ENCODE measurements around the gene ZNF559.
"Not testable (repeated sequence)": the region's sequence is repeated elsewhere in the genome, so short reads cannot be mapped to it uniquely, and the experiment has no call there.

Gene ZNF559

GRCh38 chr19:9308091-9308770 lies 15.7 kb upstream of the ZNF559 start:
- peak overlapping the region; percentile 94 to 99 (median 99) for H3K27ac Mint-ChIP-seq
- no peak for TF ChIP-seq CTCF (IDR thresholded peaks at IDR 0.05; ENCODE audit: unreplicated experiment in 3 of 3)

GRCh38 chr19:9309139-9309973 lies 14.6 kb upstream of the ZNF559 start, which contains the start of gene ZNF699:
Gene ZNF699, minus strand, starts transcription at chr19:9309838. Its CDS starts 4,719 bp downstream, at chr19:9305119.
- peak within 1 kb of the TSS; percentile 94 to 99 (median 99) for H3K27ac Mint-ChIP-seq
- H3K4me3 Mint-ChIP-seq: peak within 1 kb of the TSS; percentile 90 to 91 (median 90)
- peaks cover 14% of the 10 kb centered on the region for H3K4me1 Mint-ChIP-seq
- H3K36me3 Mint-ChIP-seq (ENCODE audit: low read depth): peaks cover 22% of the 10 kb centered on the region
- H3K9me3 Mint-ChIP-seq: peaks cover 28% of the 10 kb centered on the region
- peaks cover 3% of the 10 kb centered on the region for H3K27me3 Mint-ChIP-seq (ENCODE audit: low read depth)
- no peak for TF ChIP-seq CTCF (IDR thresholded peaks at IDR 0.05; ENCODE audit: unreplicated experiment in 3 of 3)

More at GRCh38 chr19:9308091-9308770, 15.7 kb upstream of the ZNF559 start:
- H3K36me3 Mint-ChIP-seq (ENCODE audit: low read depth): peaks cover 33% of the 10 kb centered on the region
- peaks cover 3% of the 10 kb centered on the region for H3K27me3 Mint-ChIP-seq (ENCODE audit: low read depth)
- peaks cover 31% of the 10 kb centered on the region for H3K9me3 Mint-ChIP-seq
- H3K4me3 Mint-ChIP-seq: peak overlapping the region; percentile 90 to 91 (median 90)
- peaks cover 14% of the 10 kb centered on the region for H3K4me1 Mint-ChIP-seq

GRCh38 chr19:9309974-9310446 lies 14.0 kb upstream of the ZNF559 start:
- peaks cover 3% of the 10 kb centered on the region for H3K27me3 Mint-ChIP-seq (ENCODE audit: low read depth)
- H3K4me3 Mint-ChIP-seq: peak overlapping the region; percentile 90 to 91 (median 90)
- peaks cover 14% of the 10 kb centered on the region for H3K4me1 Mint-ChIP-seq
- H3K9me3 Mint-ChIP-seq: peaks cover 28% of the 10 kb centered on the region
- H3K27ac Mint-ChIP-seq: peak overlapping the region; percentile 94 to 99 (median 99)
- peaks cover 15% of the 10 kb centered on the region for H3K36me3 Mint-ChIP-seq (ENCODE audit: low read depth)
- no peak for TF ChIP-seq CTCF (IDR thresholded peaks at IDR 0.05; ENCODE audit: unreplicated experiment in 3 of 3)

- no peak for TF ChIP-seq CTCF (IDR thresholded peaks at IDR 0.05; ENCODE audit: unreplicated experiment in 3 of 3)
- no peak overlapping the region for H3K27ac Mint-ChIP-seq
- H3K36me3 Mint-ChIP-seq (ENCODE audit: low read depth): no peaks in the 10 kb centered on the region
- H3K9me3 Mint-ChIP-seq: peaks cover 31% of the 10 kb centered on the region
- peaks cover under 1% of the 10 kb centered on the region for H3K4me1 Mint-ChIP-seq
- H3K4me3 Mint-ChIP-seq: no peak overlapping the region
- H3K27me3 Mint-ChIP-seq (ENCODE audit: low read depth): peaks cover 8% of the 10 kb centered on the region
Measured at GRCh38 chr19:9313756-9314155, 10.2 kb upstream of the ZNF559 start.

GRCh38 chr19:9321338-9321737 lies 2.6 kb upstream of the ZNF559 start:
- no peak overlapping the region for H3K27ac Mint-ChIP-seq

GRCh38 chr19:9321756-9322155 lies 2.2 kb upstream of the ZNF559 start:
- not testable (repeated sequence) for H3K27ac Mint-ChIP-seq; H3K4me3 Mint-ChIP-seq; H3K27me3 Mint-ChIP-seq (ENCODE audit: low read depth); H3K4me1 Mint-ChIP-seq
- Mint-ChIP-seq H3K36me3 (ENCODE audit: low read depth) (peaks cover 42% of the 10 kb centered on the region), H3K9me3 (peaks cover 44% of the 10 kb centered on the region)

More at GRCh38 chr19:9321338-9321737, 2.6 kb upstream of the ZNF559 start:
- no peak for TF ChIP-seq CTCF (IDR thresholded peaks at IDR 0.05; ENCODE audit: unreplicated experiment in 3 of 3)
- peaks cover 8% of the 10 kb centered on the region for H3K4me1 Mint-ChIP-seq
- H3K4me3 Mint-ChIP-seq: no peak overlapping the region
- no peaks in the 10 kb centered on the region for H3K27me3 Mint-ChIP-seq (ENCODE audit: low read depth)
- H3K36me3 Mint-ChIP-seq (ENCODE audit: low read depth): peaks cover 39% of the 10 kb centered on the region
- H3K9me3 Mint-ChIP-seq: peaks cover 46% of the 10 kb centered on the region

GRCh38 chr19:9322201-9322600 lies 1.8 kb upstream of the ZNF559 start:
- Mint-ChIP-seq H3K27ac (peak overlapping the region in 2 of 3 experiments; percentile 47 to 70), H3K36me3 (ENCODE audit: low read depth) (peaks cover 46% of the 10 kb centered on the region), H3K4me3 (peak overlapping the region; percentile 52 to 90 (median 81)), H3K9me3 (peaks cover 47% of the 10 kb centered on the region)
- H3K4me1 Mint-ChIP-seq; H3K27me3 Mint-ChIP-seq (ENCODE audit: low read depth): not testable (repeated sequence)

Data from nephron (organoid).